ENCODE results near the gene JCAD. TPM values are rescaled to one million over a fixed set of nuclear protein-coding genes. Genes with fewer than 3 reads are reported as not detected.

JCAD gene
- total and polyA plus RNA-seq, 2 of the 8 experiments (the other 6 are each of a cell fraction or from before 2014, with no cell fraction given) = 0.56 to 5.2 TPM

DNA sequence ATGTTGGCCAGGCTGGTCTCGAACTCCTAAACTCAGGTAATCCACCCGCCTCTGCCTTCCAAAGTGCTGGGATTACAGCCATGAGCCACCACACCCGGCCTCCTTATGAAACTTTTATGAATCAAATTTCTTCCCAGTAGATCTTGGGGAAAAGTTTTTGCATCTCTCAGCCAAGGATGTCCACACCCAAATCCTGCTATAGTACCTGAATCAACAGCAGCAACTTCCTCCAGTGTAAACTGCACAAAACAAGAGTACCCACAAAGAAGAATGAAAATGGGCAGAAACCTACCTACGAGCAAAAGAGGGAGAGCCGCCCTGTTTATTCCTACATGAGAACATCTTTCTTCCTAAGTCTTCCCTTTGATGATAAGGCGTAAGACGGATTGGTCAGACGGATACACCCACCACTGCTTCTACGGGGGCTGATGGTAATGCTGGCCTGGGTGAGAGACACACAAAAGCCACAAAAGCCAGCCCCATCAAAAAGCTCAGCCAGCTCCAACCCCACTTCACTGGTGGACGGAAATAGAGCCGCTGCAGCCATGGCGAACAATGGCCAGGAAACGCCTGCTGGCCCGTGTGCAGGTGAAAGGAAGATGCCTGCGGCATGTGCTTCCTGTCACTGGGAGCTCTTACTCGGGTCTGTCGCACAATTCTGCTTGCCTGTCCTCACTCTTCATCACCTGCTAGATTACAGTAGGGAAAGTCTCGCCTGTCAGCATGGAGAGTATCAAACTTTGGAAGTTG is 10.4 kb downstream of the JCAD start:
- Histone ChIP-seq H3K79me2 (ENCODE audit: control insufficient read depth in 1 of 2, insufficient read depth in 2 of 2, low read length in 2 of 2) (no peaks in the 10 kb centered on the region), H4K91ac (replicated peaks; ENCODE audit: insufficient read length, low read length) (no peak overlapping the region), H3K9ac (replicated peaks in 1 of 4; ENCODE audit: extremely low read depth in 1 of 4, low read depth in 3 of 4, low read length in 3 of 4) (no peak overlapping the region), H3K27me3 (replicated peaks in 1 of 4; ENCODE audit: control insufficient read depth in 3 of 4, extremely low read depth in 1 of 4, insufficient read depth in 3 of 4, low read length in 3 of 4) (no peaks in the 10 kb centered on the region; a peak in 1 of 7 replicates), H4K8ac (ENCODE audit: extremely low read depth, insufficient read depth, low read length) (no peak overlapping the region; the same call in 1 of the 2 replicates), H3K9me3 (ENCODE audit: insufficient read depth in 2 of 2, low read depth in 1 of 2, low read length in 1 of 2) (no peaks in the 10 kb centered on the region), H3K18ac (ENCODE audit: extremely low read depth, low read length) (no peak overlapping the region), H3K4ac (replicated peaks; ENCODE audit: insufficient read length, low read depth, low read length) (no peak overlapping the region), H3K27ac (ENCODE audit: low read depth, low read length) (no peak overlapping the region), H2BK15ac (ENCODE audit: low read length) (no peak overlapping the region), H4K20me1 (replicated peaks in 1 of 2; ENCODE audit: control insufficient read depth in 1 of 2, insufficient read depth in 2 of 2, low read length in 2 of 2) (no peaks in the 10 kb centered on the region), H3K56ac (replicated peaks; ENCODE audit: insufficient read length, low read depth, low read length) (no peak overlapping the region), H3K23me2 (ENCODE audit: low read depth, low read length) (0 out of 2 replicates have a peak, but pooled peaks cover 1% of the 10 kb centered on the region), H3K14ac (ENCODE audit: insufficient read length) (no peak overlapping the region), H2BK5ac (ENCODE audit: low read depth, low read length) (no peak overlapping the region; the same call in 1 of the 2 replicates), H4K5ac (ENCODE audit: insufficient read length, low read depth, low read length) (no peak overlapping the region), H3K4me1 (replicated peaks in 1 of 4; ENCODE audit: control insufficient read depth in 3 of 4, insufficient read depth in 4 of 4, low read length in 3 of 4) (peaks cover 0 to 4% (median 3%) of the 10 kb centered on the region in 4 experiments; a peak in 2 of 7 replicates), H2BK20ac (ENCODE audit: low read length) (no peak overlapping the region), H3K36me3 (ENCODE audit: control insufficient read depth in 2 of 4, insufficient read depth in 4 of 4, low read length in 3 of 4) (no peaks in the 10 kb centered on the region), H3K4me3 (ENCODE audit: extremely low read depth in 1 of 4, insufficient read depth in 2 of 4, low read depth in 3 of 4, low read length in 4 of 4) (no peak overlapping the region), H2AFZ (ENCODE audit: low read length) (no peak overlapping the region), H2BK12ac (ENCODE audit: low read depth, low read length) (0 out of 2 replicates have a peak overlapping the region, but pooled peaks have one; percentile 27), H3K4me2 (ENCODE audit: insufficient read depth in 1 of 2, low read depth in 2 of 2, low read length in 2 of 2) (no peak overlapping the region), H2AK5ac (ENCODE audit: low read depth, low read length) (no peak overlapping the region), H3K23ac (ENCODE audit: insufficient read length) (no peak overlapping the region), H2BK120ac (replicated peaks; ENCODE audit: low read depth, low read length) (no peak overlapping the region), H3K79me1 (ENCODE audit: low read depth, low read length) (no peaks in the 10 kb centered on the region)
- TF ChIP-seq, protein P1, sequence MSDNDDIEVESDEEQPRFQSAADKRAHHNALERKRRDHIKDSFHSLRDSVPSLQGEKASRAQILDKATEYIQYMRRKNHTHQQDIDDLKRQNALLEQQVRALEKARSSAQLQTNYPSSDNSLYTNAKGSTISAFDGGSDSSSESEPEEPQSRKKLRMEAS (IDR thresholded peaks at IDR 0.05) = peak; percentile 54; the same call in 1 of the 2 replicates
- no peak for TF ChIP-seq CHD1 (IDR thresholded peaks at IDR 0.05; ENCODE audit: low read depth, low read length)
- CTCF ChIA-PET (ENCODE audit: partially characterized antibody) = interaction anchor here (0.8 to 1.2 kb wide), 2 partner anchors 10 to 265 kb away, joined by 4 read pairs; partner anchors contain the start of gene JCAD
- WGBS, 2 experiments (ENCODE audit: extremely low coverage in 1 of 2, insufficient coverage in 1 of 2, insufficient read length in 1 of 2, insufficient replicate concordance in 2 of 2, low coverage in 1 of 2, low lambda C conversion rate in 2 of 2, missing lambda C conversion rate in 1 of 2) = 79% methylated on average over 18 of the region's 18 CpGs; no CpG with 5 or more reads in 1 of the 2 experiments
- POLR2A ChIA-PET (ENCODE audit: partially characterized antibody) = no interaction called here
- DNase-seq (ENCODE audit: low read depth in 1 of 2, low spot score in 2 of 2) = no peak
- FAIRE-seq = no peak
